Activated CD8-positive, alpha-beta memory T cell treated with anti-CD3 and anti-CD28 coated beads, Interleukin-2, amount 10 ng/mL, durations not matched to agents 7 days and 5 days (primary cell): ENCODE results near the gene PHF13. TPM values are rescaled to one million over a fixed set of nuclear protein-coding genes. Genes with fewer than 3 reads are reported as not detected.
"Not testable (repeated sequence)": the region's sequence is repeated elsewhere in the genome, so short reads cannot be mapped to it uniquely, and the experiment has no call there.

Experiments used
- ATAC-seq: fragments of 150-1000 bp; cut with Tn5 transposase; one replicate; pipeline ENCODE4 v1.10.0; 2021; ENCODE audit warnings: moderate library complexity
- CTCF ChIA-PET: fragments of 350-600 bp; sonication (Branson Sonifier 250); formaldehyde crosslinking; loops from one replicate; lab custom pipeline; 2021; ENCODE audit warnings: antibody characterized with exemption; lab: Charles Lee
- DNase-seq: peaks from one replicate; pipeline ENCODE4 v3.0.0-alpha.2; 2020
- H3K27ac Mint-ChIP-seq: one replicate; pipeline ENCODE4 v1.8.0; 2021; ENCODE audit warnings: mild to moderate bottlenecking, mixed read lengths
- H3K27me3 Mint-ChIP-seq: one replicate; pipeline ENCODE4 v1.8.0; 2021; ENCODE audit warnings: mixed read lengths
- H3K36me3 Mint-ChIP-seq: one replicate; pipeline ENCODE4 v1.8.0; 2021; ENCODE audit warnings: mild to moderate bottlenecking, mixed read lengths
- H3K4me1 Mint-ChIP-seq: one replicate; pipeline ENCODE4 v1.8.0; 2021; ENCODE audit warnings: mixed read lengths
- H3K4me3 Mint-ChIP-seq: one replicate; pipeline ENCODE4 v1.8.0; 2021; ENCODE audit warnings: mild to moderate bottlenecking, moderate library complexity, mixed read lengths
- H3K9me3 Mint-ChIP-seq: one replicate; pipeline ENCODE4 v1.8.0; 2022; ENCODE audit warnings: low read depth, mixed read lengths
- total RNA-seq, 2 experiments: library from RNA; stranded (reverse); gene quantifications; one replicate each; pipeline ENCODE4 v1.2.3, GENCODE V29; 2021

PHF13 gene
- total RNA-seq, 2 experiments from 2014 or later = 10.7 to 15.9 TPM

- H3K4me3 Mint-ChIP-seq = no peak overlapping the region
- CTCF ChIA-PET = no interaction called here
- H3K4me1 Mint-ChIP-seq = no peaks in the 10 kb centered on the region
- no peaks in the 10 kb centered on the region for H3K9me3 Mint-ChIP-seq
- ATAC-seq (no peak), DNase-seq (no peak)
- no peak overlapping the region for H3K27ac Mint-ChIP-seq
- H3K36me3 Mint-ChIP-seq = peaks cover 6% of the 10 kb centered on the region
- no peaks in the 10 kb centered on the region for H3K27me3 Mint-ChIP-seq
Measured at GRCh38 chr1:6651909-6652308, 38.4 kb downstream of the PHF13 start.

- no peaks in the 10 kb centered on the region for H3K4me1 Mint-ChIP-seq
- H3K9me3 Mint-ChIP-seq = no peaks in the 10 kb centered on the region
- peaks cover 6% of the 10 kb centered on the region for H3K36me3 Mint-ChIP-seq
- no peak overlapping the region for H3K4me3 Mint-ChIP-seq
- CTCF ChIA-PET = no interaction called here
- no peaks in the 10 kb centered on the region for H3K27me3 Mint-ChIP-seq
- no peak overlapping the region for H3K27ac Mint-ChIP-seq
- ATAC-seq = no peak
- DNase-seq = no peak
Measured at GRCh38 chr1:6652986-6653385, 39.5 kb downstream of the PHF13 start.

GRCh38 chr1:6653436-6654290 lies 40.1 kb downstream of the PHF13 start:
- no peaks in the 10 kb centered on the region for H3K4me1 Mint-ChIP-seq
- no peaks in the 10 kb centered on the region for H3K27me3 Mint-ChIP-seq
- CTCF ChIA-PET = interaction anchor here (0.6 to 1.8 kb wide), 5 partner anchors 7 to 211 kb away, joined by 3 to 5 read pairs (median 4); no protein-coding TSS in a partner anchor
- DNase-seq (no peak), ATAC-seq (no peak)
- no peaks in the 10 kb centered on the region for H3K9me3 Mint-ChIP-seq
- no peak overlapping the region for H3K27ac Mint-ChIP-seq
- no peak overlapping the region for H3K4me3 Mint-ChIP-seq
- H3K36me3 Mint-ChIP-seq = peaks cover 6% of the 10 kb centered on the region

DNA sequence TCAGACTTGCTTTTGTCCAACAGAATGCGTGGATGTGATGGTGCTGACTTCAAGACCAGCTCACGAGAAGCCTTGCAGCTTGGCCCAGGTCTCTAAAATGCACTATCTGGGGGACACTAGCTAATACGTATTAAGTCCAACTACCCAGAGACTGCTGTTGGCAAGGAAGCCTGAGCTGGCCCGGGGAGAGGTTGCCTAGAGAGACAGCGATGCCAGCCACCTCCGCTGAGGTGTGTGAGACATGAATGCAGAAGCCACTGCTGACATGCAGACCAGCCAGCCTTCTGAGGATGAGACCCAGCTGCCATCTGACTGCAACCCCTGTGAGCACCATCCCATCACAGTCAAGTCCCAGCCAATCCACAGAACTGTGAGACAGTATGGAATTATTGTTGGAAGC lies 43.6 kb downstream of the PHF13 start:
- no peaks in the 10 kb centered on the region for H3K9me3 Mint-ChIP-seq
- no peaks in the 10 kb centered on the region for H3K27me3 Mint-ChIP-seq
- ATAC-seq (no peak), DNase-seq (no peak)
- CTCF ChIA-PET = interaction anchor here (0.7 kb wide), 1 partner anchor 62 kb away, joined by 3 read pairs; no protein-coding TSS in a partner anchor
- H3K4me1 Mint-ChIP-seq = no peaks in the 10 kb centered on the region
- H3K36me3 Mint-ChIP-seq = peaks cover 4% of the 10 kb centered on the region
- H3K4me3 Mint-ChIP-seq = no peak overlapping the region
- H3K27ac Mint-ChIP-seq = no peak overlapping the region

GRCh38 chr1:6658359-6659060 lies 45.0 kb downstream of the PHF13 start:
- ATAC-seq = no peak
- Mint-ChIP-seq H3K4me1 (no peaks in the 10 kb centered on the region), H3K27me3 (no peaks in the 10 kb centered on the region), H3K4me3 (no peak overlapping the region), H3K36me3 (peaks cover 12% of the 10 kb centered on the region), H3K27ac (no peak overlapping the region), H3K9me3 (no peaks in the 10 kb centered on the region)
- CTCF ChIA-PET = interaction anchor here (1.4 kb wide), 1 partner anchor 13 kb away, joined by 3 read pairs; no protein-coding TSS in a partner anchor
- DNase-seq = no peak

DNA sequence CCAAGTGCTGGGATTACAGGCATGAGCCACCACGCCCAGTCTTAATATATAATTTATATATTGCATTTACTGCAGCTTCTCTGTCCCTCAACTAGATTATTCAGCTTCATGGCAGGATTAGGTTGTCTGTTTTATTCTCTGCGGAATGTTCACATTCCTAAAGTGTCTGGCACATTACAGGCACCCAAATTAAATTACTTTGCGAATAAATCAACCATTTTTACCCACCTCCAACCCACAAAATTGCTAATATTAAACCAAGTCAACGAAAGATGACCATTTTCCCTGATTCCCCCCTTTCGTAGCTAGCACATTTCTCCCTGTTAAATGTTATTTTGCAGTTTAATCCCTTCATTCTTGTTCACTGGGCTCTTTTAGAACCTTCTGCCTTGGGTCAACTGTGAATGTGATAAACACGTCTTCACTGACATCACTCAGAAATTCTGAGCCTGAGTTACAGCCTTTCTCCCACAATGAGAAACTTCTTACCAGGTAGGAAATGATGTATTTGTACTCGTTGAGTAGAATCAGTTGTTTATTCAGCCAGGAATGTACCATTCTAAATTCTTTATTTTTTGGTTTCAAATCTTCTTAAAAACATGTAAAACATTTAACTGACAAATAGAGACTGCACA lies 47.0 kb downstream of the PHF13 start:
- Mint-ChIP-seq H3K36me3 (peaks cover 17% of the 10 kb centered on the region), H3K4me3 (no peak overlapping the region), H3K27me3 (no peaks in the 10 kb centered on the region), H3K9me3 (no peaks in the 10 kb centered on the region), H3K27ac (no peak overlapping the region), H3K4me1 (no peaks in the 10 kb centered on the region)
- no peak for DNase-seq
- CTCF ChIA-PET = no interaction called here
- ATAC-seq = no peak

- H3K36me3 Mint-ChIP-seq = peaks cover 23% of the 10 kb centered on the region
- H3K4me1 Mint-ChIP-seq, H3K27ac Mint-ChIP-seq, ATAC-seq, H3K27me3 Mint-ChIP-seq, H3K9me3 Mint-ChIP-seq, DNase-seq, CTCF ChIA-PET, H3K4me3 Mint-ChIP-seq: not testable (repeated sequence)
Measured at GRCh38 chr1:6662468-6662867, 48.9 kb downstream of the PHF13 start.

DNA sequence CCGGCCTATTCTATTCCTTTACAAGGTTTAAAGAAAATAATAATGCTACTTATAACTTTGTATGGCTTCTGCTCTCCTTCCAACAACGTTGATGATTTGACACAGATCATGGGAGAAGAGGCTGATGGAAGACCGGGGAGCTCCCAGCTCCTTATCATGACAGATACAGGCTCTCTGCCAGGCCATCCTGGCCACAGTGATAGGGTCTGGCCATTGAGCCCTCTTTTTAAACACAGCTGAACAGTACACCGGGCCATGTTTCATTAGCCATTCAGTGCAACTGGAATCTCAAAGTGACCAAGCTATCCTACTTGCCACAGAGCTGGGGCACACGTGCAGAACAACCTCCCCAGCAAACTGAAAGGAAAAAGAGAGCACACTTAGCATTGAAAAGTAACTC lies 53.2 kb downstream of the PHF13 start:
- Mint-ChIP-seq H3K36me3 (peaks cover 27% of the 10 kb centered on the region), H3K4me1 (no peaks in the 10 kb centered on the region), H3K27me3 (no peaks in the 10 kb centered on the region), H3K9me3 (no peaks in the 10 kb centered on the region), H3K4me3 (no peak overlapping the region), H3K27ac (no peak overlapping the region)
- CTCF ChIA-PET = interaction anchor here (2.0 kb wide), 1 partner anchor 112 kb away, joined by 5 read pairs; the partner anchor contains the start of genes NOL9 and TAS1R1
- ATAC-seq (no peak), DNase-seq (no peak)

DNA sequence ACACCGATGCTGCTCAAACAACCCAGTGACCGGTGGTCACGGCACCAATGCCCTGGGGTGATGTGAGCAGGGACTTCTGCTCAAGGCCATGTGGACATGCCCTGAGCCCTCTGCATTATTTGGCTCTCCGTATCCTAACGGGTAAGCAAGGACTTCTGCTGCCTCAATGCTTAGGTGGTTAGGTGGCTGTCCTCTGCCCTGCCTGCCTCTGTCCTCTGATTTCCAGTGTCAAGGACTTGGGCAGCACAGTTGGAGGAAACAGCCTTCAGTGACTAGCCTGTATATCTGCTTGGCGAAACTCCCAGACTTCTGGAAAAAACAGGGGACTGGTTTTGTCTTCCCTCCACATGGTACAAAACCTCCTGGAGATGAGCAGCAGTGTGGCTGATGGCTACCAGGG lies 53.6 kb downstream of the PHF13 start:
- CTCF ChIA-PET = interaction anchor here (2.0 kb wide), 1 partner anchor 112 kb away, joined by 5 read pairs; the partner anchor contains the start of genes NOL9 and TAS1R1
- peaks cover 27% of the 10 kb centered on the region for H3K36me3 Mint-ChIP-seq
- H3K9me3 Mint-ChIP-seq = no peaks in the 10 kb centered on the region
- H3K27ac Mint-ChIP-seq = no peak overlapping the region
- no peak overlapping the region for H3K4me3 Mint-ChIP-seq
- ATAC-seq = no peak
- no peak for DNase-seq
- H3K27me3 Mint-ChIP-seq = no peaks in the 10 kb centered on the region
- H3K4me1 Mint-ChIP-seq = no peaks in the 10 kb centered on the region

DNA sequence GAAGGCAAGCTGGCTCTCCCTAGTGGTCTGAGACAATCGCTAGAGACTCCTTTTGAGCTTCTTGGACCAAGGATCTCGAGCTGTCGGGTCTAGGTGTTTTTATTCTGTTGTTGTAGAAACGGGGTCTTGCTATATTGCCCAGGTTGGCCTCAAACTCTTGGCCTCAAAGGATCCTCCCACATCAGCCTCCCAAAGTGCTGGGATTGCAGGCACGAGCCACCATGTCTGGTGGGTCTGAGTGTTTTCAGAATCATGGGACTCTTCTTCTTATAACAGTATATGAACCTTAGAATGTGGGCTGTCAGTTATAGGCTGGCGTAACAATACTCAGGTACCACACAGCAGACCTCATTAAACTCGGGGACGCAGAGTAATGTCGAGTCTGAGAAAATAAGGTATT lies 55.0 kb downstream of the PHF13 start:
- no peak overlapping the region for H3K27ac Mint-ChIP-seq
- no peaks in the 10 kb centered on the region for H3K4me1 Mint-ChIP-seq
- no peaks in the 10 kb centered on the region for H3K9me3 Mint-ChIP-seq
- H3K4me3 Mint-ChIP-seq = no peak overlapping the region
- CTCF ChIA-PET = interaction anchor here (0.6 kb wide), 1 partner anchor 152 kb away, joined by 3 read pairs; no protein-coding TSS in a partner anchor
- peaks cover 18% of the 10 kb centered on the region for H3K36me3 Mint-ChIP-seq
- ATAC-seq (no peak), DNase-seq (no peak)
- H3K27me3 Mint-ChIP-seq = no peaks in the 10 kb centered on the region

DNA sequence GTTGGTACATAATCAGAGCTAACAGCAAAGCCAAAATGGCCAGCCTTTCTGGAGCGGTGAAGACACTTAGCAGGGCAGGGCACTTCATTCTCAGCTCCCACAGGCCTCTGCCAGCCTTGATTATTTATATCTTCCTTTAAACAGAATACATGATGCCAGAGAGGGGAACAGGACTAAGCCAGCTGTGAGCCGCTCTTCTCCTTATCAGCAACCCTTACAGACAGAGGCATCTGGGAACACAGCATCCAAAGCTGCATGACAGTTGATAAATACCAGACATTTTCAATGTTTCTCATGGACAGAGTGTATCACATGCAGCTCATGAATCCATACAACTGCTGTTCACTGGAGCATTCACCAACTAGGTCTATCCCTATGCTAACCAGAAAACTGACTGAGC lies 59.0 kb downstream of the PHF13 start:
- no peaks in the 10 kb centered on the region for H3K27me3 Mint-ChIP-seq
- H3K4me1 Mint-ChIP-seq = peaks cover 5% of the 10 kb centered on the region
- no peak overlapping the region for H3K27ac Mint-ChIP-seq
- DNase-seq (no peak), ATAC-seq (no peak)
- CTCF ChIA-PET = no interaction called here
- peaks cover 13% of the 10 kb centered on the region for H3K36me3 Mint-ChIP-seq
- no peak overlapping the region for H3K4me3 Mint-ChIP-seq
- H3K9me3 Mint-ChIP-seq = no peaks in the 10 kb centered on the region
